Fibroblast of skin of back (primary cell): ENCODE data around the gene TTC39C.

Source experiments
- DNase-seq: peaks from one replicate; pipeline ENCODE4 v3.0.0-alpha.2; 2013

Gene TTC39C

DNA sequence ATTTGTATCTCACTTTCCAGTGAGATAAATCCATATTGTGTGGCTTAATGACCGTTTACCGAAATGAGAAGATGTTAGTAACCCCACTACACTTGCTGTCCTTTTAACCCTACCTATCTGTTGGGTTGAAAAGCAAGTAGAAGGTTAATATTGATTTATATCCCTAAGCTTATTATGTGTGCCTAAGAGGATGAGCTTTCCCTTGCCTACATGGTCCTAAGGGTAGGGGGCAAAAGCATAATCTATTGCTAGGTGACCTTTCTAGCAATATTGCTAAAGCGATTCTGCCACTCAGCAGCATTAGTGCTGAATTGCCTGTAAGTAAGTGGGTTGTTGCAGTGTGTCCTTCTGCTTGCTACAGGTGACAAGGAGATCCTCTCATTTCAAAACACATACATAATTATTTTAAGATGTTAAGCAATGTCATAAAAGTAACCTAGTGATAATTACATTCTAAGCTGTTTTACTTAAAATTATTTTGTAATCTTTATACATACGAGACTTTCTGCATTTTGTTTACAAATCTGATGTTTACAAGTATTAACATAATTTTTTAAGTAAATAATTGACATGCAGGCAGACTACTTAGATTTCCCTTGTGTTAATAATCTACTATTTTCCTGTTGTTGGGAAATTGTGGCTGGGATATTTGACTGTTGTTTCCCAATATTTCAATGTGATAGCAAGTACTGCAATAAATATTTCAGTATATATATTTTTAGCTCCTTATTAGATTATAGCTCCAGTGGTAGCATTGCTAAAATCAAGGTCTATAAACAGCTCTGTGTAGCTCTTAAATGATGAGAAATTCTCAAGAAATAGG, 75.2 kb downstream of the TTC39C start:
- DNase-seq, result no peak

DNA sequence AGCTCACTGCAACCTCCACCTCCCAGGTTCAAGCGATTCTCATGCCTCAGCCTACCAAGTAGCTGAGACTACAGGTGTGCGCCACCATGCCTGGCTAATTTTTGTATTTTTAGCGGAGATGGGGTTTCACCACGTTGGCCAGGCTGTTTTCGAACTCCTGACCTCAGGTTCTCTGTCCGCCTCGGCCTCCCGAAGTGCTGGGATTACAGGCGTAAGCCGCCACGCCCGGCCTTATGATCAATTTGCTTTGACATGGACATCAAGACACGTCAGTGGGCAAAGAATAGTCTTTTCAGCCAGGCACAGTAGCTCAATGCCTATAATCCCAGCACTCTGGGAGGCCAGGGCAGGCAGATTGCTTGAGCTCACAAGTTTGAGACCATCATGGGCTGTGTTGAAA, 76.3 kb downstream of the TTC39C start:
- no peak for DNase-seq

DNA sequence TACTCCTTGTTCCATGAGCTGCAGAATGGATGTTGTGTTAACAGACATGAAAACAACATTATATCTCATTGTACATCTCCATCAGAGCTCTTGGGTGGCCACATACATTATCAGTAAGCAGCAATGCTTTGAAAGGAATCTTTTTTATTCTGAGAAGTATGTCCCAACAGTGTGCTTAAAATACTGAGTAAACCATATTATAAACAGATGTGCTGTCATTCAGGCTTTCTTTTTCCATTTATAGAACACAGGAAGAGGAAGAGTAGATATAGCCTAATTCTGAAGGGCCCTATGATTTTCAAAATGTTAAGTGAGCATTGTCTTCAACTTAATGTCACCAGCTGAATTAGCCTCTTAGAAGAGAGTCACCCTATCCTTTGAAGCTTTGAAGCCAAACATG, 80.0 kb downstream of the TTC39C start:
- no peak for DNase-seq

DNA sequence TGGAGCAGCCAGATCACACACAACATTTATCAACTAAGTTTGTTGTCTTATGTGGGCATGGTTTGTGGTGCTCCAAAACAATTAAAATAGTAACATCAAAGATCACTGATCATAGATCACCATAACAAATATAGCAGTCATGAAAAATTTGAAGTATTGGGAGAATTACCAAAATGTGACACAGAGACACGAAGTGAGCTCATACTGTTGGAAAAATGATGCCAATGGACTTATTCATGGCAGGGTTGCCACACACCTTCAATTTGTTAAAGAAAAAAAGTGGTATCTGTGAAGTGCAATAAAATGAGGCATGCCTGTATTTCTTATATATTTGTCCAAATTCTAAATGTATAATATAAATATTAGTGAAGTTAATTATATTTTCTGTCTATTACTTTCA, 81.4 kb downstream of the TTC39C start:
- DNase-seq, result peak; percentile 13

DNA sequence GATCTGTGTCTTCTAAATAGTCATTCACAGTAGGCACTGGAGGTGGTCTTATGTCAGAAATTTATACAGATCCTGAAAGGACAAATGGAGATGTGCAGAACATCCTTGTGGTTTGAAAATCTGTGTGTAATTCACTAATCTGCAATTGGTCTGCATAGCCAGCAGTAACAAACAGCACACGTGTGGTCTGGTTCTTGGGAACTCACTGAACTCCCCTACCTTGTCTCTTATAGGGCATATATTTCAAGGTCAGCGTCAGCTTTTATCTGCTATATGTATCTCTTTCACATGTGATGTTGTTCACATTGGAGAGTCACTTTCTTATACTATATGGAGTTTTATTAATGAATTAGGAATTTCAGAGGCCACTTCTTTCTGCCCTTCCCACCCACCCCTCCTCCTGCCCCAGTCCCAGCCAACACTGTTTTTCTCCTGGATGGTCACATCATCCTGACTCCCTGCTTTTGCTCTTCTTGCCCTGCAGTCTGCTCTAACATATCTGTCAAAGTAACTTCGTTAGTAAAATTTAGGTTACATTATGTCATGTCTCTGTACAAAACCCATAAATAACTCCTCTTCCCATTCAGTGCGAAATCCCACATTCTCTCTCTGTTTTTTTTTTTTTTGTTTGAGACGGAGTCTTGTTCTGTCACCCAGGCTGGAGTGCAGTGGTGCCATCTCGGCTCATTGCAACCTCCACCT, 88.9 kb downstream of the TTC39C start:
- DNase-seq, result no peak

DNA sequence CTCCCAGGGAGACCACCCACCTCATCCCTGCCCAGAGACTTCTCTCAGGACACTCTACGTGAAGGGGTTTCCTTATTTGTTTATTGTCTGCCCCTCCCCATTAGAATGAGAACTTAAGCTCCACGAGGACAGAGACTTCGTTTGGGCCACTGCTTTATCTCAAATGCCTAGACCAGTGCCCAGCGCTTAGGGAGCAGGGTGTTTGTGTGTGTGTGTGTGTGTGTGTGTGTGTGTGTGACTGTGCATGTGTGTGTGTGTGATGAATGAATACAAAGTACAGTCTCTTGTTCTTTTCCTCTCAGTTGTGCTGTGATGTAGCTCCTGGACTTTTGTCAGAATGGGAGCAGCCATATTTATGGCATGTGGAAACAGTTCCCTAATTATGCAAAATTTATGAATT, 89.9 kb downstream of the TTC39C start:
- DNase-seq, result no peak

DNA sequence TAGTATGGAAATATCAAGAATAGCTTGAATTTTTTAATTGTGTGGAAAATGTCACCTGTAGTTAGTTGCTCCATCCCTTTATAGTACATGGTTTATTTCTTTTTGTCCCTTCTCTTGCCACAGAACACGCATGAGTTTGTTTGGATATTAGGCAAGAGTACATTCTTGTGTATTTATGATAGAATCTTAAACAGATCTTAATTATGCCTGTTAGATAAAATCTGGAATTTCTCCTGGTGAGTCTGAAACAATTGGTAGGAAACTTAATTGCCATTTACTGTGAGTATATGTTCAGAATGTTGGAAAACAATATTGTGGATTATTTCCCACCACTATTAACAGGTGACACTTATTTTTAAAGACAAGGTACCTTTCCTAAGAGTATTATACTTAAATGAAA, 94.1 kb downstream of the TTC39C start:
- no peak for DNase-seq

DNA sequence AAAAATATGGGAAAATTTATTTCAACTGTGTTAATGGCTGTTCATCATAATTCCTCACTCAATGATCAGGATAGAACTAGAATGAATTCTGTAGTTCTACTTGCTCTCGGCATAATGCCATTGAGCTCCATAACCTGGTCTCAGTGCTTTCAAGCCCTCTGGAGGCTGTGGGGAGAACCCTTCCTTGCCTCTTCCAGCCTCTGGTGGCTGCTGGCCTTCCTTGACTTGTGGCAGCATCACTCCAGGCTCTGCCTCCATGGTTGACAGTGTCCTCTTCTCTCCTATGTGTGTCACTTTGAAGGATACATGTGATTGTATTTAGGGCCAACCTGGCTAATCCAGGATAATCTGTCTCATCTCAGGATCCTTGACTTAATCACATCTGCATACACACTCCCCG, 97.4 kb downstream of the TTC39C start:
- no peak for DNase-seq

DNA sequence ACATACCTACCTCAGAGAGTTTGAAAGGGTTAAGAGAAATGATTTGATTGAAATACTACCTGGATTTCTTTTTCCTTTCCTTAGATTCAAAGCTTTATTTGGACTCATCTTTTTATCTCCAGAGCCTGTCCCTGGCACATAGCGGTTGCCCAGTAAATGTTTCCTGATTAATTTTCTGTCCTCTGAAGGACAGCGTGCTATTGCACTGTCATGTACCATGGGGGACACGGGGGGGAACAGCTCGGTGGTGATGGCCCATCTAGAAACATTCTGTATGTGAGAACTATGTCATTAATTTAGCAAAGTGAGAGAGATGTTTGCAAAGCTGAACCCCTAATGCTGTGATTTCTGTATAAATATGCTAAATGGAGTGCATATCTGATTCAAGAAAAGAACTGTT, 97.9 kb downstream of the TTC39C start:
- DNase-seq, result no peak

DNA sequence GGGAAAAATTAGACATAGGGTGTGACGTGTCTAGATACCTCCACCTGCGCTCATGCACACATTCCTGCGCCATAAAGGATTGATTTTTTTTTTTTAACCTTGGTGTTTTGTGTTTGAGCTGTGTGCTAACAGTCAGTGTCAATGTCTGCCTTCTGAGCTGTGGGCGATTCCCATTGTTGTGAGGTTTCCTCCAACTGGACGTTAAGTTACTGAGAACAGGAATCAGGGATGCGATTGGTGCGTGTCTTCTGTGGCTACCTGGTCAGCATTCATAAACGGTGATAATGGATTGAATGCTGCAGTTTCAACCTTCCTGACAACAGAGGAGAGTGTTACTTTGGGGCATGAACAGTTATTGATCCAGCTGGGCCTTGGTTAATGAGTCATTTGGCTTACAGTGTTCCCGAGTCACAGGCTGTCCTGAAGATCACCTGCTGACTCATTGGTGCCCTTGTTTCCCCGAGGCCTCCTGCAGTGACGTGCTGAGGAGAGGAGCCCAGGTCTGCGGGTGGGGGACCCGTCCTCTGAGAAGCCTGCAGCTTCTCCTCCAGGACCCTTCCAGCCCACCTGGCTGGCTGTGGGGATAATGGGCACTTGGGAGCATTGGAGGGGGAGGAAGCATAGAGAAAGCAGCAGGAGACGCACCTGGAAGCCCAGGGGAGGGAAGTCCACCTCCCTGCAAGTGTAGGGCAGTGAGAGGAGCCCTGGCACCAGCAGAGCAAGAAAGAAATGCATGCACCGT, 98.5 kb downstream of the TTC39C start:
- peak; percentile 24 for DNase-seq

DNA sequence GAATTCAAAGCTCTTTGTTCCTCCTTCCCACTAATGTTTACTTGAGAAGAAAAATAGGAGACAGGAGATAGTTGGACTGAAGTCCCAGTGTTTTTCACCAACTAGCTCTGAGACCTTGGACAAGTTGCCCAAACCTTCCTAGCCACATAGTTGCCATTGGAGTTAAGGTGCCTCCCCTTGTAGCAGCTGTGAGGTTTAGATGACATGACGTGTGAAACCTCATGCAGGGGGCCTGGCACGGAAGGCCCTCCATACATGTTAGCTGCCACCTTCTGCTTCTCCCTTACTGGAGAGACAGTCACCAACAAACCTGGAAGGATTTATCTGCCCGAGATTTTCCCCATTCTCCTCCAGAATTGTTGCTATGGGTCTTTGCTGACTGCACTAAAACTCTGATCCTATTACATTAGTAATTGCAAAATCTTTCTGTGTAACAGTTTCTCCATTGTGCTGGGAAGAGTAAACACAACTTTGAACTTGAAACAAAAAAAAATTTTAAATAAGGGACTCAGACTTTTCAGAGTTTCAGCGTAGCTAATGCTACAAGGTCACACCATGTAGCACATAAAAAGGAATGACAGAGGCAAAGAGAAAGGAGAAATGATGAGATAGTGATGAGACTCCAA, 100.5 kb downstream of the TTC39C start:
- no peak for DNase-seq

DNA sequence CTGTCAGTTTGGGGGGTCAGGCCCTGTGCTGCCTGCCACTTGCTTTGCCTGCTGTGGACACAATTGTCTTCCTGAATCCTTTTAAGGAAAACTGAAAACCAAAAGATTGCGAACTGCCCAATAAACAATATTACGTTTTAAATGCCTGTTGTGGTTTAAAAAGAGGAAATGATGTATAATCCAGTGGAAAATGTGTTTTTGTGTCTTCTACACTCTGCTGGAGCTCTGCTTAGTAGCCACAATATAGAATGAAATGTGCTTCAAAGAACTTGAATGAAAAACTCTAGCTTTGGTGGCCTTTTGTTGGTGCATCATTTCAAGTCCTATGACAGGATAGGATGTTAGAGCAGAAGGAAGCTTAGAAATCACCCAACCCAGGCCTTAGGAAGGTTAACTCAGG, 101.1 kb downstream of the TTC39C start:
- DNase-seq, result no peak

DNA sequence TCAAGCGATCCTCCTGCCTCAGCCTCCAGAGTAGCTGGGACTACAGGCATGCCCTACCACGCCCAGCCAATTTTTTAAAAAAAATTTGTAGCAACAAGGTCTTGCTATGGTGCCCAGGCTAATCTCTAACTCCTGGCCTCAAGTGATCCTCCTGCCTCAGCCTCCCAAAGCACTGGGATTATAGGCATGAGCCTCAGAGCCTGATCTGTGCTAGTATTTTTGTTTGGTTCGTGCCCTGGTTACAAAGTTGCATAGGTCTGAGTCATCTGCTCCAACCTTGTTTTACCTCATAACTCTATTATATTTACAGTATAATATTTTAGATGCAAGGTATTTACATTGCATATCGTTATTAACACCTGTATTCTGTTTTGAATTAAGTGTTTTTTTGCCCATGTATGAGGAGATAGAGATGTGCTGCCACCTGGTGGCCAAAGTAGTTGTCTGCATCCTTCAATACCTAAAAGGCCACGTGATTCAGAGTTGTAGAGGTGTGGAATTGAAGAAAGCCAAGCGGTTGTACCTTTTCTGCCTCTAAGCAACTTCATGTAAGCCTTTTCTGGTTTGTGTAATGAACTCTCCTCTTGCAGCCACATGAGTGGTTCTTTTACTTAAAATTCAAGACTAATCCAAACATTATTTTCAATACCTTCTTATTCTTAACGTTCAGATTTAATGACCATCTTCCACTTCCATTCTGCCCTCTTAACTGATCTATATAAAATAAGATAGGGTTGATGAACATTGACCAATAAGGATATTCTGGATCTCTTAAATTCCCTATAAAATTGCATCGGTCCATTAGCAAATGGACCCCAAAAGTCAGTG, 104.4 kb downstream of the TTC39C start:
- DNase-seq, result peak; percentile 64

DNA sequence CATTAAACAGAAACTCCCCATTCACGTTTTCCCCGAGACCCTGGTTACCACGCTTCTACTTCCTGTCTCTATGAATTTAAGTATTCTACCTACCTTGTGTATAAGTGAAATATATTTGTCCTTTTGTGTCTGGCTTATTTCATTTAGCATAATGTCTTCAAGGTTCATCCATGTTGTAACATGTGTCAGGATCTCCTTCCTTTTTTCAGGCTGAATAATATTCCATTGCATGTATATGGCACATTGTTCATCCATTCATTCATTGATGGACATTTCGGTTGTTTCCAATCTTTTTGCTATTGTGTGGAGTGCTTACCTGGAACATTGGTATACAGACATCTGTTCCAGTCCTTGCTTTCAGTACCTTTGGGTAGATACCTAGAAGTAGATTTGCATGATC, 106.1 kb downstream of the TTC39C start:
- no peak for DNase-seq

DNA sequence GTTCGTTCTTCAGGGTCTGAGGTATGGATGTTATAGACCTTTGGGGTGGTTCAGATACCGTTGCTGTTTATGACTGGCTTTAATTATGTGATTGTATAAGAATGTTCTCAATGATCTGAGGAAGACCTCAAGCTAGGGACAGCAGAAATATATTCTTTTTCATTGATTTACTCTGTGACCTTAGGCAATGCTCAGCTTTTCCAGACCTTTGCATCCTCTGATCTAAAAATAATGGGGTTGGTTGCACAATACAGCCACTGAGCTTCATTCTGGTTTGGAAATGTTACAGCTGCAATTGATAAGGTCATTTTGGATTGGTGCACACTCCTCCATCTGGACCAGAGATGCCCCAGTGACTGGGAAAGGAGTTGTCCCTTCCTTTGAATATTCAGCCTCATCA, 107.1 kb downstream of the TTC39C start:
- DNase-seq, result no peak

DNA sequence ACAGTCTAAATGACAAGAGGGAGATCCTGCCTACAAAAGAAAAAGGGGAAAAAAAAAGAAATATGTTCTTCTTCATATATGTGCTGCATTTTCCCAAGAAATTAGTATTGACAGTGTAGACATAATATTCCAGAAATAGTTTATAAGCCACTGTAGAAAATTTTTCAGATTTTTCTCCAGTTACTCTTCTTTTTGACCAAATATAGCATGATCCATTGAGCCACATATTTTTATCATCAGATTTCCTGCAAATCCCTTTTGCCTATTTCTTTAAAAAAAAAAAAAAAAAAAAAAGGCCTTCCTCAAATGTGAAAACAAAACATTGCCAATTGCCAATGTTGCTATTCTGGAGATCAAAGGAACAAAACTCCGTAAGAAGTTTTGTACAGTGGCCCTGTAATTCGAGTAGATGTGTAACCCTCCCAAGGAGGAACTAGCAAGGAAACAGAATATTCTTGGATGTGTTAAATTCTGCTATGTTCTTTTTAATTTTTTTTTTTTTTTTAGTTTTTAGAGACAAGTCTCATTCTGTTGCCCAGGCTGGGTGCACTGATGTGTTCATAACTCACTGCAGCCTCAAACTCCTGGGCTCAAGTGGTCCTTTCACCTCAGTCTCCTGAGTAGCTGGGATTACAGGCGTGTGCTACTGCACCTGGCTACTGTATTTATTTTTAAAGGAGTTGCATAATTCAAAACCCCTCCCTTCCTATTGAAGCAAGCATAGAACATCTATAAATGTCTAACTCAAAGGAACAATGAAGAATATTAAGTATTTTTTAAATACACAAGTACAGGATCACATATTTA, 111.8 kb downstream of the TTC39C start:
- DNase-seq, result peak; percentile 81

DNA sequence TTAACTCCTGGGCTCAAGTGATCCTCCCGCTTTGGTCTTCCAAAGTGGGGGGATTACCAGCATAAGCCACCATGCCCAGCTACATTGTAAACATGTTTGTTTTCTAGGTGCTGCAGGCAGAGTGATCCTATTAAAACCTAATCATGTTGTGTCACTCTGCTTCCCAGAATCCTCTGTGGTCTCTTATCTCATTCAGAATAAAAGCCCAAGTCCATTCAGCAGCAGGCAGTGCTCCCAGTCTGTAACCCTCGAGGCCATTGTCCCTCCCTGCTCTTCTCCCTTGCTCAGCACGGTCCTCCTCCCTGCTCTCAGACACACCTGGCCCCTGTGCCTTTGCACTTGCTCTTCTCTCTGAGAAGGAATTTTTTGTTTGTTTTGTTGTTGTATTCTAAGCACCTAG, 113.2 kb downstream of the TTC39C start:
- DNase-seq, result no peak

DNA sequence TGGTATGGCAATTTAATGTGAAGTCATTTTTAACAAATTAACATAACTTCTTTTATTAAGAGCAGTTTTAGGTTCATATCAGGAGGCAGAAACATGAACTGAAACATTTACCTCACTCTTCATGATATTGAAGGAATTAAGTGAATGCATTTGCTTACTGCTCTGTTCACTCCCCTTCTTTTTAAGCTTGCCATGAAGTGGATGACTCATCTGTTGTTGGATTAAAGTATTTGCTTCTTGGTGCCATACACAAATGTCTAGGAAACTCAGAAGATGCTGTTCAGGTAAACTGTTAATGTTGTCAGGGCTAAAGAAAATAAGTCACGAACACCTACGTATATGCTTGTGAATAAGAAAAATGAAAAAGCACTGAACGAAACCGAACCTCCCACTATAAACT, 114.1 kb downstream of the TTC39C start:
- DNase-seq, result no peak

DNA sequence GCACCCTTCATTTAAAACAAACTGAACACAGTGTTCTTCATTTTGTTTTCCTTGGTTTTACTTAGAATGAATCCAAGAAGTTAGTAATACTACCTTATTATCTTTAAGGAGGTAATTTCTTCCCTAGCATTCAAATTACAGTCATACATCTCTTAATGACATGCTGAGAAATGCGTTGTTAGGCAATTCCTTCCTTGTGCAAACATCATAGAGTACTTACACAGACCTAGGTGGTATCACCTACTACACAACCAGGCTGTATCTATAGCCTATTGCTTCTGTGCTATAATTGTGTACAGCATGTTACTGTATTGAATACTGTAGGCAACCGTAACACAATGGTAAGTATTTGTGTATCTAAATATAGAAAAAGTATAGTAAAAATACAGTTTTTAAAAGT, 115.9 kb downstream of the TTC39C start:
- no peak for DNase-seq

DNA sequence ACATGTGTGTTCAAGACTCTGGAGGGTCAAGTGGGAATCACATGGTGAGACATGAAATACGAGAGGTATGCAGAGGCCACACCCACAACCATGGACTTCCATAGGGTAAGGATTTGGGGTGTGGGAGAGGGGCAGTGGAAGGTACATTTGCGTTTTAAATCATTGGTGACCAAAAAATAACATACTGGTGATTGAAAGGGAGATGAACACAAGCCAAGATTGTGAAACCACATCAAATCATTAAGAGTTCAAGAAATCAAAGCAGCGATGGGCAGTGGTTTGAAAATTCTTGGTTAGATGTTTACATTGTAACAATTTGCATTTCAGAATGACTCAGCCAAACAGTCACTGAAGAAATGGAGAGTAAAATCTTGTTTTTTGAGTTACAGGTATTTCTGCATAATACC, 122.4 kb downstream of the TTC39C start:
- no peak for DNase-seq

DNA sequence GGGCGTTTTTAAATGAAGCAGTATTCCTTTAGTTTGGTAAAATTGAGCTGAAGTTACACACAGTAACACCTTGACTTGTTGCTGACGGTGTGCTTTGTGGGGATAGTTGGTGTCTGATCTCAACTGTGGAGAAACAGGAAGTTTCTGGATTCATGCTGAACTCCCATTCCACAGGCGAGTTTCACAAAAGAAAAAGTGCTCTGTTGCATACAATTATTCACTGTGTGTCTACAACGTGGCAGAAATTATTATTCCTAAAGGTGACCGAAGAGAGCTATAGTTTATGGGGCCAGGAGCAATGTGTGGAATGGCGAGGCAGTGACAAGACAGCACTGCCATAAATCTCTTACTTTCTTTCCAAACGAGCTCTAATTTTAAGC, 123.8 kb downstream of the TTC39C start:
- no peak for DNase-seq
